Measurements from ENCODE around the gene ESM1. TPM values are rescaled to one million over a fixed set of nuclear protein-coding genes. Genes with fewer than 3 reads are reported as not detected.

Gene ESM1, protein sequence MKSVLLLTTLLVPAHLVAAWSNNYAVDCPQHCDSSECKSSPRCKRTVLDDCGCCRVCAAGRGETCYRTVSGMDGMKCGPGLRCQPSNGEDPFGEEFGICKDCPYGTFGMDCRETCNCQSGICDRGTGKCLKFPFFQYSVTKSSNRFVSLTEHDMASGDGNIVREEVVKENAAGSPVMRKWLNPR
- total RNA-seq: 0.39 and 2.2 TPM in 2 replicates

DNA sequence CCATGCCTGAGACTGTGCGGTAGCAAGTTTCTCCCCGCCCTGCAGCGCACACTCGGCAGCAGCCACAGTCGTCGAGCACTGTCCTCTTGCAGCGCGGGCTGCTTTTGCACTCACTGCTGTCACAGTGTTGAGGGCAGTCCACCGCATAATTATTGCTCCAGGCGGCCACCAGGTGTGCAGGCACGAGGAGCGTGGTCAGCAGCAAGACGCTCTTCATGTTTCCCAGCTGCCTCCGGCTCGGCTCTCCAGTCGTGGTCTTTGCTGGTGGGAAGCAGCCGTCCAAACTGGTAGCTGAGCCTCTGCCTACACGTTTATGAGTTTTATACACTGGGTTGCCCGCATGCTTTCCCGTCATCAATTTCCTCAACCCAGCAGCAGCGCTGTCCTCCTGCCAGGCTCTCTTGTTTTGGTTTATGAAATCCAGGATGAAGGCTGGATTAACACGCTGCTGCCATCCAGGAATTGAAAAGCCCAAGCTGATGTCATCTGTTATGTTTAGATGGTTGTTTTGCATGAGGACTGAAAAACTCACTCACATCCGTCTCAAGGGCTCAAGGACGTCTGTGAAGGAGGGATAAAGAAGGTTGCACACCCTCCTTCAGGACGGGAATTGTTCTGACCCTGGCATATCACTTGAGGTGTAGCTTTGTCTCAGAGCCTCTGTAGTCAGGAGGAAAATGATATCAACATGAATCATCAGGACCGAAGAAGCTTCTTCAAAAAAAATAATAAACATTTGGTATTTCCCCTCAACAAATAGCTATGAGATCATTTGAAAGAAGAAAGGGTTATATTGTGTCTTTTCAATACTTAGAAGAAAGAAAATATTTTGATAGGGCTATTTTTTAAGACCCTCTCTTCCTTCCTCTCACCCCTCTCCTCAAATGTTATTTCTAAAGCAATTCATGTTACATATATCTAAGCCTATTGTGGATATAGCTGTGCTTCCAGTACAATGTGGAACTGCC, at the start of gene ESM1:
TSS of gene ESM1 (minus strand) at position 293 of the 968 bp plus-strand sequence. CDS start at position 217, 76 bp downstream.

Other genes starting within 250 kb of the ESM1 start
- gene GZMK, start 38.7 kb upstream of the ESM1 start, total RNA-seq: not detected in 2 replicates
- not detected in 2 replicates for gene GZMA, start 117.1 kb upstream of the ESM1 start, total RNA-seq
- gene GPX8, start 174.6 kb upstream of the ESM1 start, total RNA-seq: 201 and 265 TPM in 2 replicates
- not detected in 2 replicates for gene CDC20B, start 187.6 kb upstream of the ESM1 start, total RNA-seq
- 0.22 and 0.39 TPM in 2 replicates for gene MCIDAS, start 241.7 kb upstream of the ESM1 start, total RNA-seq
- 1.8 and 2.0 TPM in 2 replicates for gene CCNO, start 248.0 kb upstream of the ESM1 start, total RNA-seq

All from articular chondrocyte of knee joint (primary cell).